NCI-H128 (cell line): ENCODE measurements around the gene LIM2.

Experiments used
- DNase-seq: peaks from one replicate; lab custom pipeline; 2025; ENCODE audit not compliant: unreplicated experiment; lab: John Stamatoyannopoulos, UW

LIM2 gene

GRCh38 chr19:51396175-51396574 is 8.4 kb upstream of the LIM2 start:
- no peak for DNase-seq

GRCh38 chr19:51394050-51394836 is 6.5 kb upstream of the LIM2 start:
- no peak for DNase-seq

GRCh38 chr19:51392701-51393100 is 4.9 kb upstream of the LIM2 start:
- DNase-seq, result no peak

GRCh38 chr19:51391073-51391611 is 3.4 kb upstream of the LIM2 start:
- no peak for DNase-seq

- no peak for DNase-seq
Observed at GRCh38 chr19:51389143-51389542, 1.4 kb upstream of the LIM2 start.

GRCh38 chr19:51386882-51387520 is 773 bp downstream of the LIM2 start:
- no peak for DNase-seq

- no peak for DNase-seq
Observed at GRCh38 chr19:51382004-51382403, 5.8 kb downstream of the LIM2 start.

- DNase-seq, result no peak
Observed at GRCh38 chr19:51380379-51380778, 7.4 kb downstream of the LIM2 start.

- DNase-seq, result no peak
Observed at GRCh38 chr19:51377422-51377821, 10.4 kb downstream of the LIM2 start.

GRCh38 chr19:51375504-51376221 is 12.1 kb downstream of the LIM2 start:
- no peak for DNase-seq

GRCh38 chr19:51372649-51373504 is 14.9 kb downstream of the LIM2 start, which contains the start of gene NKG7:
Gene NKG7 (minus strand): TSS chr19:51372654. CDS start chr19:51372535, 119 bp downstream.
- no peak for DNase-seq

GRCh38 chr19:51372021-51372648 is 15.6 kb downstream of the LIM2 start:
- DNase-seq, result no peak

- DNase-seq, result no peak
Observed at GRCh38 chr19:51371186-51371690, 16.5 kb downstream of the LIM2 start.

GRCh38 chr19:51370230-51370629 is 17.5 kb downstream of the LIM2 start:
- DNase-seq, result no peak

- DNase-seq, result no peak
Observed at GRCh38 chr19:51368366-51369282, 19.1 kb downstream of the LIM2 start, which contains the start of gene CLDND2. Gene CLDND2 (minus strand): TSS chr19:51369003. CDS start chr19:51368577, 426 bp downstream.

GRCh38 chr19:51367565-51368365 is 20.0 kb downstream of the LIM2 start:
- no peak for DNase-seq

GRCh38 chr19:51367255-51367564 is 20.6 kb downstream of the LIM2 start:
- DNase-seq, result no peak
